Measurements from ENCODE around the gene TNFSF11. TPM values are rescaled to one million over a fixed set of nuclear protein-coding genes. Genes with fewer than 3 reads are reported as not detected.

The TNFSF11 gene
- total RNA-seq, 1 donor from 2014 or later, result not detected

GRCh38 chr13:42651936-42652641, 78.1 kb downstream of the TNFSF11 start:
- intact Hi-C loops (cut with micrococcal nuclease), result no loop called here

- intact Hi-C loops (cut with micrococcal nuclease), result no loop called here
Observed at GRCh38 chr13:42652642-42653415, 78.9 kb downstream of the TNFSF11 start.

GRCh38 chr13:42653679-42654078, 79.7 kb downstream of the TNFSF11 start:
- intact Hi-C loops (cut with micrococcal nuclease), result no loop called here

- intact Hi-C loops (cut with micrococcal nuclease), result no loop called here
Observed at GRCh38 chr13:42654212-42654611, 80.3 kb downstream of the TNFSF11 start.

- intact Hi-C loops (cut with micrococcal nuclease), result no loop called here
Observed at GRCh38 chr13:42654722-42655121, 80.8 kb downstream of the TNFSF11 start.

GRCh38 chr13:42656161-42656560, 82.2 kb downstream of the TNFSF11 start:
- intact Hi-C loops (cut with micrococcal nuclease), result no loop called here

GRCh38 chr13:42656958-42657357, 83.0 kb downstream of the TNFSF11 start:
- intact Hi-C loops (cut with micrococcal nuclease), result no loop called here

Other genes starting within 250 kb of the TNFSF11 start
- not detected in 2 replicates for gene FAM216B, start 207.4 kb downstream of the TNFSF11 start, total RNA-seq

All from T-helper 1 cell treated with Interleukin-12 subunit alpha and Interleukin-12 subunit beta and Interleukin-4 antibody, amounts not matched to agents 30 ng/mL and 1 ng/mL, for 36 hours (primary cell).